HG03103 (cell line): Measurements from ENCODE around the gene HARS1.
"Not testable (repeated sequence)": the region's sequence is repeated elsewhere in the genome, so short reads cannot be mapped to it uniquely, and the experiment has no call there.

Experiments used
- ATAC-seq: cut with Tn5 transposase; IDR thresholded peaks from one replicate; pipeline ENCODE4 v1.9.1; 2021; ENCODE audit warnings: low read depth; ENCODE audit not compliant: unreplicated experiment

The HARS1 gene

DNA sequence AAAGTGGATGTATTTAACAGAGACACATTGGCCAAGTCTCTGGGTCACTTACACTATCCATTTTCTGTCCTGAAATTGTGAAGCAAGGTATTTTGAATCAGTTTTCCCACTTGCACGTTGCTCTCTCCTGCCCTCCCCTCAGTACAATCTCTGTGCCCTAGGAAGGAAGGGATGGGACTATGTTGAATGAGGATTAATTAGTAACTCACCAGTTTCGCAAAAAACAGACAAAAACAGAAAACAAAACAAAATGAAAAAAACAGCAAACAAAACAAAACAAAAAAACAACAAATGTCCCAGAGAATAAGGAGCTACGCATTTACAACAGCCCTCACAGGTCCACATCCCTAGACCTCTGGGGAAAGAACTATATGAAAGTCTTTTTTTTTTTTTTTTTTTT, 57.1 kb downstream of the HARS1 start:
- ATAC-seq: no peak

DNA sequence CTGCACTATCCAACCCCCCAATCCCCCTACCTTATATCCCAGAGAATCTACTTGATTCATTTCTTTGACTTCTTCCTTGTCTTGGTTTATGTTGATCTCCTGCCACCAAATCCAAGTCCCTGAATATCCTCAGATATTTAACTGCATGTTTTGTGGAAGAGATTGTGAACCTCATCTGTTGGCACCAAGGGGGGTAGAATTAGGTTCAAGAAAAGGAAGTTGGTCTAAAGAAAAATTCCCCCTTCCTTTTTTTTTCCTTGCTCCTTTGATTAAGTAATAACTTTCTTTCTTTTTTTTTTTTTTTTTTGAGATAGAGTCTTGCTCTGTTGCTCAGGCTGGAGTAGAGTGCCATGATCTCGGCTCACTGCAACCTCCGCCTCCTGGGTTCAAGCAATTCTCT, 57.7 kb downstream of the HARS1 start:
- no peak for ATAC-seq

DNA sequence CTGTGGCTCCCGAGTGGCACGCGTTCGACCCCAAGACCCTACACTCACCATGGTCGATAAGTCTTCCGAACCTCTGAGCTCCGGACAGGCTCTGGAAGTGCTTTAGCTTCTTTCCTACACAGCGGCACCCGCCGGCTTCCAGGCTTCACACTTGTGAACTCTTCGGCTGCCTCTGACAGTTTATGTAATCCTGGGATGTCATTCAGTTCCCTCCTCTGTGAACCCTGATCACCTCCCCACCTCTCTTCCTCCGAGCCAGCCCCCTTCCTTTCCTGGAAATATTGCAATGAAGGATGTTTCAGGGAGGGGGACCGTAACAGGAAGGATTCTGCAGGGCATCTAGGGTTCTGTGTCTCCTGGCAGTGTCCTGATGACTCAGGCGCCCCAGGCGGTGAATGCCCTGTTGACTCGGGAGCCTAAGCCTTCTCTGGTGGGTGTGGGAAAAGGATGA, 58.1 kb downstream of the HARS1 start, which contains the start of gene CD14:
Gene CD14, minus strand, starts transcription at position 155 of the 451 bp plus-strand sequence. Its CDS starts 104 bp downstream, at position 51.
- no peak for ATAC-seq

- peak; percentile 46 for ATAC-seq
Observed at GRCh38 chr5:140632366-140633020, 58.7 kb downstream of the HARS1 start.

- ATAC-seq: peak; percentile 35
Observed at GRCh38 chr5:140631831-140632365, 59.3 kb downstream of the HARS1 start.

- no peak for ATAC-seq
Observed at GRCh38 chr5:140631036-140631417, 60.1 kb downstream of the HARS1 start.

DNA sequence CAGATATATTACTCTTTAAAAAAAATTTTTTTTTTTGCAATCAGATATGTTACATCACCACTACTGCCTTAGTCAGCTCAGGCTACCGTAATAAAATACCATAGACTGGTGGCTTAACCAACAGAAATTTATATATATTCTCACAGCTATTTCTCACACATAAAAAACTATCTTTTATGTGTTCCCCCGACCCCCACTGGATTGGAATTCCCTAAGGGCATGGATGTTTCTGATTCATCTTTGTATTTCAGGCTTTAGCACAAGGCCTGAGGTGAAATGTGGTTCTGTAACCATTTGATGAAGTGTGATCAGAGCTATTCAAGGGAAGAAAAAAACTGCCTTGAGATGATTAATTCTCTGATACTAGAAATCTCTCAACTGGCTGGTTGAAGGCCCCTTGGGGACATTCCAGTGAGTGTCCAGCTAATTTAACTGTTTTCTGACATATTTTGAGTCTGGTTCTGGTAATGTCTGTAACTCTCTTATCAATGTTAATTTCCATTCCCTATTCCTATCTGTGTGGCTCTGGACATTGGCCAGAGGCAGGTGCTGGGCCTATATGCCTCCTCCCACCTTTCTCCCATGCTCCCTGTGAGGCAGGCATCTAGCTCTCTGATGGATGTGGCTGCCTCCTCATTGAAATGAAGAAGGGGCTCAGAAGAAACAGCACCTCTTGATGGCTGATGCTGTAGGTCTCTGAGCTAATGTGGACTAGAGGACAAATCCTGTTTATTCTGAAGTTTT, 60.7 kb downstream of the HARS1 start:
- no peak for ATAC-seq

GRCh38 chr5:140628711-140629110, 62.5 kb downstream of the HARS1 start:
- no peak for ATAC-seq

DNA sequence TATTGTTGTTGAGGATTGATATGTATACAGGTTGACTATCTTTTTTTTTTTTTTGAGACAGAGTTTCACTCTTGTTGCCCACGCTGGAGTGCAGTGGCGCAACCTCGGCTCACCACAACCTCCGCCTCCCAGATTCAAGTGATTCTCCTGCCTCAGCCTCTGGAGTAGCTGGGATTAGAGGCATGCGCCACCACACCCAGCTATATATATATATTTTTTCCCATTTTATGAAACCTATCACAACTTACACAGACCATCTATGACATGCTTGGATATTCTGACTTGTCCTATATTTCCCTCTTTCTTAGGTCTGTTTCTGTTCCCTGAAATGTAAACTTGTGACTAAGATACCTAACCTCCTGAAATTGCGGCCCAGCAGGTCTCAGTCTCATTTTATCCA, 63.2 kb downstream of the HARS1 start:
- no peak for ATAC-seq

DNA sequence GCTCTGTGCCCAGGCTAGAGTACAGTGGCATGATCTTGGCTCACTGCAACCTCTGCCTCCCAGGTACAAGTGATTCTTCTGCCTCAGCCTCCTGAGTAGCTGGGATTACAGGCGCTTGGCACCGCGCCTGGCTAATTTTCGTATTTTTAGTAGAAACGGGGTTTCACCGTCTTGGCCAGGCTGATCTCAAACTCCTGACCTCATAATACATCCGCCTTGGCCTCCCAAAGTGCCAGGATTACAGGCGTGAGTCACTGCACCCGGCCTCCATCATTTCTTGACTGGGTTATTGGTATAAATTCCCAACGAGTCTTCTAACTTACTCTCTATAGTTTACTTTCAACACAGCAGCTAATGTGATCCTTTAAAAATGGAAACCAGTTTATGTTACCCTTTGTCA, 66.3 kb downstream of the HARS1 start:
- ATAC-seq: not testable (repeated sequence)
